ENCODE results near the gene ATP6V1B1. TPM values are rescaled to one million over a fixed set of nuclear protein-coding genes. Genes with fewer than 3 reads are reported as not detected.

The ATP6V1B1 gene
- total and polyA plus RNA-seq, 9 of the 15 experiments (the other 6 are each of a cell fraction or from before 2014, with no cell fraction given): not detected

- no peak for TF ChIP-seq CHD7 (IDR thresholded peaks at IDR 0.05; ENCODE audit: low read depth, low read length)
- TF ChIP-seq BRD9 (IDR thresholded peaks at IDR 0.05; ENCODE audit: low read depth, partially characterized antibody): no peak
Measured at GRCh38 chr2:70983506-70984227, 48.0 kb downstream of the ATP6V1B1 start (continued).
